22Rv1 (cell line): ENCODE results near the gene TSPAN9.

Experiments
- ZFX ChIP-seq: fragments of 450-650 bp; IDR thresholded peaks from 2 replicates; pipeline ENCODE4 v1.6.1; 2017; ENCODE audit warnings: antibody characterized with exemption, borderline replicate concordance
- TF ChIP-seq, protein P1 (sequence below): fragments of 450-650 bp; IDR thresholded peaks from 2 replicates; pipeline ENCODE4 v1.5.1; 2017; ENCODE audit warnings: mild to moderate bottlenecking

GRCh38 chr12:3255057-3255456, 177.9 kb downstream of the TSPAN9 start:
- TF ChIP-seq, protein P1, sequence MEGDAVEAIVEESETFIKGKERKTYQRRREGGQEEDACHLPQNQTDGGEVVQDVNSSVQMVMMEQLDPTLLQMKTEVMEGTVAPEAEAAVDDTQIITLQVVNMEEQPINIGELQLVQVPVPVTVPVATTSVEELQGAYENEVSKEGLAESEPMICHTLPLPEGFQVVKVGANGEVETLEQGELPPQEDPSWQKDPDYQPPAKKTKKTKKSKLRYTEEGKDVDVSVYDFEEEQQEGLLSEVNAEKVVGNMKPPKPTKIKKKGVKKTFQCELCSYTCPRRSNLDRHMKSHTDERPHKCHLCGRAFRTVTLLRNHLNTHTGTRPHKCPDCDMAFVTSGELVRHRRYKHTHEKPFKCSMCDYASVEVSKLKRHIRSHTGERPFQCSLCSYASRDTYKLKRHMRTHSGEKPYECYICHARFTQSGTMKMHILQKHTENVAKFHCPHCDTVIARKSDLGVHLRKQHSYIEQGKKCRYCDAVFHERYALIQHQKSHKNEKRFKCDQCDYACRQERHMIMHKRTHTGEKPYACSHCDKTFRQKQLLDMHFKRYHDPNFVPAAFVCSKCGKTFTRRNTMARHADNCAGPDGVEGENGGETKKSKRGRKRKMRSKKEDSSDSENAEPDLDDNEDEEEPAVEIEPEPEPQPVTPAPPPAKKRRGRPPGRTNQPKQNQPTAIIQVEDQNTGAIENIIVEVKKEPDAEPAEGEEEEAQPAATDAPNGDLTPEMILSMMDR, result no peak
- no peak for TF ChIP-seq ZFX
